HG03135 (cell line): Measurements from ENCODE around the gene SLC16A6.
A peak's percentile ranks its signal among the peaks of the same experiment; 100 is the strongest.
"Not testable (repeated sequence)": the region's sequence is repeated elsewhere in the genome, so short reads cannot be mapped to it uniquely, and the experiment has no call there.

Experiments used
- ATAC-seq: cut with Tn5 transposase; IDR thresholded peaks from one replicate; pipeline ENCODE4 v1.9.1; 2021; ENCODE audit warnings: mild to moderate bottlenecking, moderate library complexity; ENCODE audit not compliant: unreplicated experiment

Gene SLC16A6

DNA sequence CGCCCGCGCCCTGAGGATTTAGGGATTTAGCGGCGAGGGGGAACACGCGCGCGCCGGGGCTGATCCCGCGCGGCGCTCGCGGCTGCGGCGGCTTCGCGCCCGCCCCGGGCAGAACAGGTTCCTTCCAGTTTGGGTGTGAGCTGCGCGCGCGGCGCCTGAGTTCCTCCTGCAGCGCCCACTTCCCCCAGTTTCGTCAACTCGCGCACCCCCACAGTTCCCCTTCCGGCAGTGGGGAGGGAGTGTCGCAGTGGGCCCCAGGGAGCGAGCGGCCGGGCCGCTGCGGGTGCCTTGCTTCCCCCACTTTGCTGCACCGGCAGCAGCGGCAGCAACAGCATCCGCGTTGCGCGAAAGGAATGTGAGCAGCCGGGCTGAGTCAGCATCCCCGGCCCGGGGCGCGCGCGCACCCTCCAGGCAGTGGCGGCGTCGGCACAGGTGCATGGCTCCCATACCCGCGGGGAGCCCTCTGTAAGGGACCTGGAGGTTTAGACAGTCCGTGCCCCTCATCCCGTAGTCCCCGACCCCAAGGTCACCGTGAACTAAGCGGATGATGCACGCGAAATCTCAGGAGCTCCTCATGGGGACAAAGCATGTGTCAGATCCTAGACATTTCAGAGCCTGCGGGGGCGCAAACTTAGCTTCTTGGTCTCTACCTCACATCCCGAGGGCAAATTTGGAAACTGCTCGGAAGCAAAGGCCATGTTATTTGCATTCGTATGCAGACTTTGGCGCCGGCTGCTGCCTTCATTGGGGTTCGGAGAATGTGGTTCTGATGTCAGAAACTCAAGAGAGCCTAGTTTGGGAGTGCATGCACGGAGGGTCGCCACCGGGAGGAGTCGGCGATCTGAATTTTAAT is 1.1 kb upstream of the SLC16A6 start:
- peak; percentile 58 for ATAC-seq

DNA sequence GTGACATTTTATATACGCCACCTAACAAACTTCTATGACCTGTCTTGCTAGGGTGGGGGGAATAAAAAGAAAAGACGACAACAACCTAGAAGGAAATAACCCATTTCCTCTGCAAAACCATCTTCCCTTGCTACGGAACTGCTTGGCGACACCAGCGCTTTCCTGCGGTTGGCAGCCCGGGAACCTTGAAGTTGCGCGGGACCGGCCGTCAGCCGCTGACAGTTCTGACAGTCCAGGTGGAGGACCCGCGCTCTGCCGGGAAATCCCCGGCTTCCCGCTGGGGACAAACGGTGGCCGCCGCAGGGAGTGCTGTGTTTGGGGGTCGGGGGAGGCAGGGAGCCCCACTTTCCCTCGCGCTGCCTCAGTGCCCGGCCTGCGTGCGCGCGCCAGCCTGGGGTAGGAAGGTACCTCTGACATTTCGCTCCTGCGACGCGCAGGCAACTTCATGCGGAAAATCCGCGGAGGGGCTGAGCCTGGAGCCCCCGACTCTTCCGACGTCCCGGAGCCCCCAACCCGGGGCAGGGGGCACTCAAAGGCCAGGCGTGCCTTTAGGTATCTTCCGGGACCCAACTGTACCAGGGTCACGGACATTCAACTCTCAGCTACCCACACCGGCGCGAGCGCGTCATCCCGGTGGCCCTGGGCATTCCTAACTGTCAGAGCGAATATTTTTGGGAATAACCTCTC is 516 bp downstream of the SLC16A6 start:
- ATAC-seq, result no peak

DNA sequence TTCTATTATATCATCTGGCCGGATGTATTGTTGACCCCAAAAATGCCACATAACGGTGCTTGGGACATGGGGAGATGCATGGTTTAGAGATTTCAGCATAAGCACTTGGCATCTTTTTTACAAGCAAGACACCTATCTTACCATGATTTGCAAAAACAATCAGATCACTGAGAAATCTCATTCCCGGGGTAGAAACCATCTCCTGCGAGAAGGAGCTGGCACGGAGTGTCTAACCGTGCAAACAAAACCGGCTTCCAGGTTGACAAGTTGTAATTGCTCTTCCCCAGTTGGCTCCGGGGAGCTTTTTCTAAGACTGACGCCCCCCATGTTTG is 1.0 kb downstream of the SLC16A6 start:
- no peak for ATAC-seq

DNA sequence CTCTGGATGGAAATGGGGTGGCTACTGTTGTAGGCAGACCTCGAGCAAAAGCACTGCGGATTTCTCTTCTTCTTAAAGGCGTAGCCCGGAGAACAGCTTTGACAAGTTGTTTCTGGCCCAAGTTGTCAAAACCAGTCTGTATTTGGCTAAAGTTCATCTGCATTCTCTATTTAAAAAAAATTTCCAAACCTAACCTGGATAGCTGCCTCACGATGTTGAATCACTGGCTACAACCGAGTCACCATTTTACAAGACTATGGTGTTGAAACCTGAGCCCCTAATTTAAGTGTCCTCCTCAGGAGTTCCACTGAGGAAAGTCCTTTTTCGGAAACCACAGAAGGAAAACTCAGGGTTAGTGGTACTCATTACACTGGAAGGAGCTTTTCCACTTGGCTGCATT is 1.5 kb downstream of the SLC16A6 start:
- no peak for ATAC-seq

- ATAC-seq, result no peak
These were observed 2.1 kb downstream of the SLC16A6 start for GRCh38 chr17:68288804-68289203.

DNA sequence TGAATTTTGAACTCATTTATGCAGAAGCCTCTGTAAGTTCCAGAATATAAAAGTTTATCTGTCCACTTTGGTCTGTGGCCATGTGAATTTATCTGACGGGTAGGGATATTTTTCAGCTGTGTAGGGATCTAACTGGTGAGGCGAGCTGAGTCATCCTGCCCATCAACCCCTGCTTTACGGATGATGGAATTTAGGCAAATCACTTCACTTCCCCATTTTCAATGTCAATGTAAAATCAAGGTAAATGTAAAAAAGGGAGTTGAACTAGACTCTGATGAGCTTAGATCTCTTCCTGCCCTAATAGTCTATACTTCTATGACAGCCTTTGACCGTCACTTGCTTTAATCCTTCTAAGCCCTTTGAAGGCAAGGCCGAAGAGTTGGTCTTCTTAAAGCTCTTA is 2.6 kb downstream of the SLC16A6 start:
- no peak for ATAC-seq

- ATAC-seq, result not testable (repeated sequence)
These were observed 9.0 kb downstream of the SLC16A6 start for GRCh38 chr17:68281965-68282364.

GRCh38 chr17:68277807-68278206 is 13.1 kb downstream of the SLC16A6 start:
- ATAC-seq, result no peak

- not testable (repeated sequence) for ATAC-seq
These were observed 14.6 kb downstream of the SLC16A6 start for GRCh38 chr17:68276339-68276738.

DNA sequence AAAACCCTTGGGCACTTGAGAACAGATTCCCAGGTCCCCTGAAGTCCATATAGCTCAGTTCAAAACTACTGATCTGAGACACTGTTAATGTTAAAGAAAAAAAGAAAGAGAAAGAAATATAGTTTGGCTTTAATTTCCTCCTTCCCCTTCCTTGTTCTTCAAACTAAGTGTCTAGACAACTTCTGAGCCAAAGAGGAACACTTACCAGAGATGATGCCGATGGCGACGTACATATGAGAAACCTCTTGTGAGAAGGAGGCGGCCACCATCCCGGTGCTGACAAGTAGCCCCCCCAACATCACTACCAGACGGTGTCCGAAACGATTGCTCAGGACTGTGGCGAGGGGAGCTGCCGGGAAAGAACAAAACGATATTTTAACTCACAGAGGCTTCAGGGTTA is 17.2 kb downstream of the SLC16A6 start:
- ATAC-seq, result no peak

DNA sequence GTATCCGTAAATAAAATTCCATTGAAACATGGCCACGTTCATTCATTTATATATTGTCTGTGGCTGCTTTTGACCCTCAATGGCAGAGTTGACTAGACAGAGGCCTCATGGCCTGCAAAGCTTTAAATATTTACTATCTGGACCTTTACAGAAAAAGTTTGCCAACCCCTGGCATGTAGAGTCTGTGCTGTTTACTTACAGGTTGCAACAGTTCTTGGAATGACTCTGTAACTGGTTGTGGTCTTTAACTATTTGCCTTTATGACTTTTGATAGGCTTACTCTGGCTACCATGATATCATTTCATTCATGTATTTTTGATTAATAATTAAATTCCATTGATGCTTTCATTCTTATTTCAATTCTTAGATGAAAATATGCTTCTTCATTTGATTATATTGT is 25.1 kb downstream of the SLC16A6 start:
- not testable (repeated sequence) for ATAC-seq

DNA sequence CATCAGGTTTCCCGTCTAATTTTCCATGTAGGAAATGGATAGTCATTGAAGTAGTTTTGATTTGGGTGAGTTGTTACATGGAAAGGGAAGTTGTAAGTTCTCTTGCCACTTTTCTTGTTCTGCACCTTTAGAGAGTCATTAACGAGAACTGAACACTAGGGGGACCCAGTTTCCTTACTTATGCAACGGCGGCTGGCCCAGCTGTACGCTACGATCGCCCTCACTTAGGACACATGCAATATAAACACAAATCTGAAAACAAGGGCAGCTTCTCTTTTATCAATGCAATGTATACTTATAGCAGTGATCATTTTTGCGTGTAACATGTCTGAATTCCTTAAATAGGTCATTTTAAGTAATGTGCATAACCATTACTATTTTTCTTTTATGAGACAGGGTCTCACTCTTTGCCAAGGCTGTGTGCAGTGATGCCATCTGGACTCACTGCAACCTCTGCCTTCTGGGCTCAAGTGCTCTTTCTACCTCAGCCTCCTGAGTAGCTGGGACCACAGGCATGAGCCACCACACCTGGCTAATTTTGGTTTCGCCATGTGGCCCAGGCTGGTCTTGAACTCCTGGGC is 27.7 kb downstream of the SLC16A6 start:
- not testable (repeated sequence) for ATAC-seq

DNA sequence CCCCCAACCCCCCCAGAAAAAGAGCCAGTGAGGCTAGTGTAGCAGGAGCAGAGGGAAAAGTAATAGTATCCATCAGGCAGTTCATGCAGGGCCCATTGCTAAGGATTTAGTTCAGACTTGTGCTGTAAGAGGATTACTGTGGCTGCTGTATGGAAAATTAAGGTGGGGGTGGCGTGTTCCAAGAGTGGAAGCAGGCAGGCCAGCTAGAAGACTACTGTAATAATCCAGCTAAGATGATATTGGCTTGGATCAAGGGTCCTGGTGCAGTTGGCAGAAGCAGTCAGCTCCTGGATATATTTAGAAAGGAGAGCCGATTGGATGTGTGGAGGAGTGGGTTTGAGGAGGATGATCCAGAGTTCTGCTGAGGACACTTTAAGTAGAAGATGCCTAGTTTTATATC is 28.5 kb downstream of the SLC16A6 start:
- ATAC-seq, result not testable (repeated sequence)

DNA sequence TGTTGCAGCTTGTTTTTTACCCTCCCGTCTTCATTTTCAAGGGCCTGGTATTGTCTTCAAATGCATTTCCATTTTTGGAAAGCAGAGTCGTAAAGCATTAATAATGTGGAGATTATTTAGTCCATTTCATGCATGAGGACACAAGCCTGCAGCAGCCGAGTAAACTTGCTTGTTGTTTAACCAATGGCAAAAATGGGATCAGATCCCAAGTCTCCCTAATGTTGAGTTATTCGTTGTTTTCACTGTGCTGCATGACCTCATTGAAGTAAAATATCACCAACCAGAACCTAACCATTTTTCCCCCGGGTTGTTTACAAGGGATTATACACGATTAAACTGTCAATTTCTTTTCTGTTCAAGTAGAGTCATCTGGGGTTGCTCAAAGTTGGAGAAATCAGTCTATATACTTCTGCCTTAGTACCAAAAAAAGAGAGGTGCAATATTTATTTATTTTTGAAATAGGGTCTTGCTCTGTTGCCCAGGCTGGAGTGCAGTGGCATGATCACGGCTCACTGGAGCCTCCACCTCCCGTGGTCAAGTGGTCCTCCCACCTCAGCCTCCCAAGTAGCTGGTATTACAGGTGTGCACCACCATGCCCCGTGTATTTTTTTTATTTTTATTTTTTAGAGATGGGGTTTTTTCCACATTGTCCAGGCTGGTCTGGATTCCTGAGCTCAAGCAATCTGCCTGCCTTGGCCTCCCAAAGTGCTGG is 30.7 kb downstream of the SLC16A6 start:
- no peak for ATAC-seq

- not testable (repeated sequence) for ATAC-seq
These were observed 31.3 kb downstream of the SLC16A6 start for GRCh38 chr17:68259648-68259951.

DNA sequence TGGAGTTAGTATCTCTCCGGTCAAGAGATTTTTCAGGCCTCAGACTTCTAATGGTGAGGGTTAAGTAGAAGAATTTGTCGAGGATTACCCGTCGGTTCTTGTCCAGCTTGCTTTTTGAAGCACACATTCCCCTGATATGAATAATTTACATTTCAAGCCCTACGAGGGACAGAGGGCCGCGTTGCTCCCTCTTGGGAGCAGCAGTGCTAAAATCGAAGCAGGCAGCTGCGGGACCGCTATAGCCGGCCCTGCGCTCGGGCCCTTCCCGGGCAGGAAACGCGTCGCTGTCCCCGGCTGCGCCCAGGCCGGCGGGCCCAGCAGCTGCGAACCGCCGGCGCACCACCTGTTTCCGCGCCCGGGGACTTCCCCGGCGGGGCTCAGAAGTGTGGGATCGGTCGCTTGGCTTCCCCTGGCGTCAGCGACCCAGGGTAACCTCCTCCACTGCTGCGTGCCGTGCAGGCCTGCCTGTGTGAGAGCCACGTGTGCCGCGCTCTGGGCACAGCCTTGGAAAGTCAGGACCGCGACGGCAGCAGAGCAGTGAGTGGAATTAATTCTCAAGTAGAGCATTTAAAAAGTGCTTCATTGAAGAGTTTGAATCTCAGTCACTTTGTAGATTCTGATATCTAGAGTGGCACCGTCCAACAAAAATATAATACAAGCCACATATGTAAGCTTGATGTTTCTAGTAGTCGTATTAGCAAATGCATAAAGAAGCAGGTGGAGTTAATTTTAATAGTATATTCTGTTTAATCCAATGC is 31.9 kb downstream of the SLC16A6 start:
- peak; percentile 84 for ATAC-seq

DNA sequence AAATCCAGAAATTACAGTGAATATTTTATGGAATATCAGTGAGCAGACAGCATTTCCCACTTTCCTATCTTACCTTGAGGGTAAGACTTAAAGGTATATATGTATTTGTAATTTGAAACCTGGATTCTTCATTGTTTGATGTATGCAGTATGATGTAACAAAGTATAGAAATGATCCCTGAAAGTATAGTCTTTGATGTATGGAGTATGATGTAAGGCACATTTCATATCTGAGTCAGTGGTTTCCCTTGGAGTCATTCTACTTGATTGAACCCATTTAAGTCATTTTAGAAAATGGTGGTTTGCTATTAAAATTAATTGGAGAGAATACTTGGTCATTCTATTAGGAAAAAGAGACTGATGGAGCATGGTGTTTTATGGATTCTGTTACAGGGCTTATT is 33.0 kb downstream of the SLC16A6 start:
- no peak for ATAC-seq

GRCh38 chr17:68256701-68257100 is 34.2 kb downstream of the SLC16A6 start:
- ATAC-seq, result not testable (repeated sequence)

- no peak for ATAC-seq
These were observed 35.0 kb downstream of the SLC16A6 start for GRCh38 chr17:68255731-68256538.

- no peak for ATAC-seq
These were observed 35.8 kb downstream of the SLC16A6 start for GRCh38 chr17:68255151-68255550.
